SK-N-SH (cell line): ENCODE data around the gene GAS7. TPM values are rescaled to one million over a fixed set of nuclear protein-coding genes. Genes with fewer than 3 reads are reported as not detected.

Source experiments
- CTCF ChIA-PET: fragments of 300-600, 350-600 bp; formaldehyde crosslinking; extraction: SDS; loops from one replicate; lab custom pipeline; 2021; lab: Yijun Ruan, JAX
- POLR2A ChIA-PET: fragments of 350-600 bp; sonication (Branson Sonifier 250); formaldehyde crosslinking; extraction: SDS; loops from one replicate; lab custom pipeline; 2020; ENCODE audit warnings: antibody characterized with exemption, inconsistent platforms; lab: Yijun Ruan, JAX
- DNase-seq: peaks from one replicate; pipeline ENCODE4 v3.0.0; 2012
- H2AFZ ChIP-seq: fragments of 200-600 bp; sonication (generic); 2 replicates; pipeline ENCODE4 v1.8.1; 2016; ENCODE audit warnings: antibody characterized with exemption, mild to moderate bottlenecking, low read depth
- H3F3A ChIP-seq: fragments of 200-600 bp; sonication (generic); replicated peaks from 2 replicates; pipeline ENCODE3; 2016; ENCODE audit warnings: antibody characterized with exemption, mild to moderate bottlenecking; ENCODE audit not compliant: insufficient read depth
- H3K27ac ChIP-seq, 2 experiments: fragments of 200-500 bp in 1 of 2; fragments of 200-600 bp in 1 of 2; sonication (Bioruptor generic) in 1 of 2; sonication (generic), shearing (Covaris generic) in 1 of 2; 2 replicates each; pipeline versions ENCODE4 v1.5.1 to v1.6.1; 2014 to 2016; ENCODE audit warnings: low read depth in 2 of 2, inconsistent platforms in 1 of 2, low read length in 1 of 2, mild to moderate bottlenecking in 1 of 2, mixed read lengths in 1 of 2
- H3K27me3 ChIP-seq: fragments of 200-600 bp; sonication (generic), shearing (Covaris generic); 2 replicates; pipeline ENCODE4 v1.6.1; 2016; ENCODE audit warnings: mixed run types; ENCODE audit not compliant: insufficient read depth
- H3K36me3 ChIP-seq, 2 experiments: fragments of 200-500 bp in 1 of 2; fragments of 200-600 bp in 1 of 2; sonication (Bioruptor generic) in 1 of 2; sonication (generic) in 1 of 2; replicated peaks in 1 of 2; 2 replicates each; pipeline versions ENCODE3 to v1.5.1; 2014 to 2016; ENCODE audit warnings: low read length in 1 of 2, mild to moderate bottlenecking in 1 of 2; ENCODE audit not compliant: insufficient read depth in 2 of 2, control insufficient read depth in 1 of 2
- H3K4me1 ChIP-seq, 2 experiments: fragments of 200-500 bp in 1 of 2; fragments of 200-600 bp in 1 of 2; sonication (Bioruptor generic) in 1 of 2; sonication (generic), shearing (Covaris generic) in 1 of 2; 2 replicates each; pipeline versions ENCODE4 v1.5.1 to v1.6.1; 2014 to 2016; ENCODE audit warnings: low read depth in 1 of 2, low read length in 1 of 2, mixed run types in 1 of 2; ENCODE audit not compliant: insufficient read depth in 2 of 2, control insufficient read depth in 1 of 2
- H3K4me2 ChIP-seq: fragments of 200-600 bp; sonication (generic), shearing (Covaris generic); 2 replicates; pipeline ENCODE4 v1.6.1; 2017; ENCODE audit warnings: mixed run types
- H3K4me3 ChIP-seq, 2 experiments: fragments of 200-500 bp in 1 of 2; fragments of 200-600 bp in 1 of 2; sonication (Bioruptor generic) in 1 of 2; sonication (generic), shearing (Covaris generic) in 1 of 2; 2 replicates each; pipeline versions ENCODE4 v1.5.1 to v1.8.1; 2014 to 2016; ENCODE audit warnings: low read depth in 2 of 2, inconsistent platforms in 1 of 2, low read length in 1 of 2, mild to moderate bottlenecking in 1 of 2, mixed read lengths in 1 of 2, moderate library complexity in 1 of 2
- H3K79me2 ChIP-seq: fragments of 200-600 bp; sonication (generic); 2 replicates; pipeline ENCODE4 v1.8.1; 2017; ENCODE audit warnings: mild to moderate bottlenecking; ENCODE audit not compliant: insufficient read depth
- H3K9ac ChIP-seq: fragments of 200-600 bp; sonication (generic); 2 replicates; pipeline ENCODE4 v1.6.1; 2017; ENCODE audit warnings: mixed run types
- H3K9me2 ChIP-seq: fragments of 200-600 bp; sonication (generic); 2 replicates; pipeline ENCODE4 v1.6.1; 2017; ENCODE audit warnings: mixed run types
- H3K9me3 ChIP-seq: fragments of 200-600 bp; sonication (generic); 2 replicates; pipeline ENCODE4 v1.6.1; 2017; ENCODE audit warnings: mixed run types, mild to moderate bottlenecking, moderate library complexity
- H4K20me1 ChIP-seq: fragments of 200-600 bp; sonication (generic); 2 replicates; pipeline ENCODE4 v1.6.1; 2017; ENCODE audit warnings: mild to moderate bottlenecking, mixed run types; ENCODE audit not compliant: insufficient read depth
- ELF1 ChIP-seq: IDR thresholded peaks from 2 replicates; pipeline ENCODE4 v1.4.0; 2012
- EP300 ChIP-seq, 2 experiments: IDR thresholded peaks; 2 replicates each; pipeline versions ENCODE4 v1.4.0 to v1.6.1; 2012; ENCODE audit warnings: borderline replicate concordance in 1 of 2, low read depth in 1 of 2, low read length in 1 of 2
- FOXJ3 ChIP-seq: sonication (generic); formaldehyde crosslinking; IDR thresholded peaks from 2 replicates; pipeline ENCODE4 v1.5.1; 2020; ENCODE audit warnings: mild to moderate bottlenecking, missing genetic modification reagents
- FOXM1 ChIP-seq: IDR thresholded peaks from 2 replicates; pipeline ENCODE4 v1.4.0; 2012; ENCODE audit warnings: low read depth, mild to moderate bottlenecking
- GABPA ChIP-seq: IDR thresholded peaks from 2 replicates; pipeline ENCODE4 v1.4.0; 2012; ENCODE audit warnings: low read depth, mild to moderate bottlenecking
- GATA2 ChIP-seq: sonication (generic); formaldehyde crosslinking; IDR thresholded peaks from 2 replicates; pipeline ENCODE4 v1.5.0; 2020; ENCODE audit warnings: mild to moderate bottlenecking, missing genetic modification reagents
- JUND ChIP-seq: IDR thresholded peaks from 2 replicates; pipeline ENCODE4 v1.4.0; 2012
- MXI1 ChIP-seq: IDR thresholded peaks from 2 replicates; pipeline ENCODE4 v1.6.1; 2012; ENCODE audit warnings: mild to moderate bottlenecking, low read depth, low read length, improper control_type of control experiment
- POLR2AphosphoS5 ChIP-seq: IDR thresholded peaks from 2 replicates; pipeline ENCODE4 v1.6.1; 2012; ENCODE audit warnings: low read depth, low read length
- RAD21 ChIP-seq: IDR thresholded peaks from 2 replicates; pipeline ENCODE4 v1.6.1; 2012; ENCODE audit warnings: mild to moderate bottlenecking, low read length
- RCOR1 ChIP-seq: fragments of 150-350 bp; IDR thresholded peaks from 2 replicates; pipeline ENCODE4 v1.6.1; 2017; ENCODE audit warnings: antibody characterized with exemption, low read length
- RFX5 ChIP-seq: IDR thresholded peaks from 2 replicates; pipeline ENCODE4 v1.6.1; 2012; ENCODE audit warnings: mild to moderate bottlenecking, improper control_type of control experiment, low read length
- TCF12 ChIP-seq: IDR thresholded peaks from 2 replicates; pipeline ENCODE4 v1.4.0; 2012
- TEAD4 ChIP-seq: IDR thresholded peaks from 2 replicates; pipeline ENCODE4 v1.4.0; 2012; ENCODE audit warnings: mild to moderate bottlenecking, borderline replicate concordance; ENCODE audit not compliant: insufficient read depth
- YY1 ChIP-seq: IDR thresholded peaks from 2 replicates; pipeline ENCODE4 v1.4.0; 2012; ENCODE audit warnings: low read depth, mild to moderate bottlenecking
- WGBS: methylation state at CpG from one replicate; pipeline ENCODE4 v1.1.6; 2017; ENCODE audit warnings: low lambda C conversion rate; 5-methylcytosine and 5-hydroxymethylcytosine counted together
- polyA plus RNA-seq, 3 experiments: library from polyadenylated mRNA; depleted of rRNA; stranded (reverse); fragments of >200 nt; gene quantifications; 2 replicates each; pipeline ENCODE4 v1.2.3, GENCODE V29; 2012
- TF ChIP-seq, protein P1 (sequence below): fragments of 200-600 bp; sonication (generic); IDR thresholded peaks from 2 replicates; pipeline ENCODE4 v1.6.1; 2017; ENCODE audit warnings: antibody characterized with exemption, mild to moderate bottlenecking, moderate library complexity
- TF ChIP-seq, protein P2 (sequence below): IDR thresholded peaks from 2 replicates; pipeline ENCODE4 v1.6.1; 2012; ENCODE audit warnings: mild to moderate bottlenecking, low read depth, low read length, moderate library complexity
- TF ChIP-seq, protein P3 (sequence below): fragments of 150-350 bp; IDR thresholded peaks from 2 replicates; pipeline ENCODE4 v1.6.1; 2016; ENCODE audit warnings: mild to moderate bottlenecking, low read depth, low read length

The GAS7 gene
- polyA plus RNA-seq, 1 of the 3 experiments (the other 2 are of a cell fraction): 0.12 TPM

DNA sequence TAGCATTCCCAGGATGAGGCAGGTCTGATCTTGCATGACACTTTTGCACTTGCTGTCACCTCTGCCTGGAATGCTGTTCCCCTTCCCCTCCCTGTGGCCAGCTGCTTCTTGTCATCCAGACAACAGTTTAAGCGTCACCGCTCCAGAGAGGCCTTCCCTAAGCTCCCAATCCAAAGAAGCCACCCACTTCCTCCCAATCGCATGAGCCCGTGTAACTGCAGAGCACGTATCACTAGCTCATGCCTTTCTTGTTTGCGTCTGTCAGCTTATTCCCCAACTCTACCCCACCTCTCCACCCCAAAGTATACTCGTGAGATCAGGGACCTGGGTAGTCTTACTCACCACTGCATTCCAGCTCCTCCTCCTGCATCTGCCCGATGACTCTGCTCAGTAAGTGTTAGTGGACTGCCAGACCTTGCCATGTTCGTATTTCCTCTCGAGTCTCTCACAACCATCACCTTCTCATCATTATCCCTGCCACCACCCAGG lies 92.8 kb downstream of the GAS7 start:
- no peaks in the 10 kb centered on the region for H4K20me1 ChIP-seq
- no peak overlapping the region for H3K9ac ChIP-seq
- no peak overlapping the region for H2AFZ ChIP-seq
- no peaks in the 10 kb centered on the region for H3K36me3 ChIP-seq
- no peaks in the 10 kb centered on the region for H3K9me3 ChIP-seq
- H3K4me2 ChIP-seq: no peak overlapping the region
- TF ChIP-seq EP300 (IDR thresholded peaks at IDR 0.05; ENCODE audit: borderline replicate concordance in 1 of 2, low read depth in 1 of 2, low read length in 1 of 2) (no peak), FOXM1 (no peak), MXI1 (no peak), TCF12 (no peak), RCOR1 (no peak), JUND (no peak), YY1 (no peak), POLR2AphosphoS5 (no peak), RAD21 (no peak), TEAD4 (no peak), GATA2 (CRISPR knock-in tag) (no peak), FOXJ3 (no peak), RFX5 (no peak), GABPA (no peak), ELF1 (no peak)
- TF ChIP-seq, protein P1, sequence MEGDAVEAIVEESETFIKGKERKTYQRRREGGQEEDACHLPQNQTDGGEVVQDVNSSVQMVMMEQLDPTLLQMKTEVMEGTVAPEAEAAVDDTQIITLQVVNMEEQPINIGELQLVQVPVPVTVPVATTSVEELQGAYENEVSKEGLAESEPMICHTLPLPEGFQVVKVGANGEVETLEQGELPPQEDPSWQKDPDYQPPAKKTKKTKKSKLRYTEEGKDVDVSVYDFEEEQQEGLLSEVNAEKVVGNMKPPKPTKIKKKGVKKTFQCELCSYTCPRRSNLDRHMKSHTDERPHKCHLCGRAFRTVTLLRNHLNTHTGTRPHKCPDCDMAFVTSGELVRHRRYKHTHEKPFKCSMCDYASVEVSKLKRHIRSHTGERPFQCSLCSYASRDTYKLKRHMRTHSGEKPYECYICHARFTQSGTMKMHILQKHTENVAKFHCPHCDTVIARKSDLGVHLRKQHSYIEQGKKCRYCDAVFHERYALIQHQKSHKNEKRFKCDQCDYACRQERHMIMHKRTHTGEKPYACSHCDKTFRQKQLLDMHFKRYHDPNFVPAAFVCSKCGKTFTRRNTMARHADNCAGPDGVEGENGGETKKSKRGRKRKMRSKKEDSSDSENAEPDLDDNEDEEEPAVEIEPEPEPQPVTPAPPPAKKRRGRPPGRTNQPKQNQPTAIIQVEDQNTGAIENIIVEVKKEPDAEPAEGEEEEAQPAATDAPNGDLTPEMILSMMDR: no peak
- TF ChIP-seq, protein P2, sequence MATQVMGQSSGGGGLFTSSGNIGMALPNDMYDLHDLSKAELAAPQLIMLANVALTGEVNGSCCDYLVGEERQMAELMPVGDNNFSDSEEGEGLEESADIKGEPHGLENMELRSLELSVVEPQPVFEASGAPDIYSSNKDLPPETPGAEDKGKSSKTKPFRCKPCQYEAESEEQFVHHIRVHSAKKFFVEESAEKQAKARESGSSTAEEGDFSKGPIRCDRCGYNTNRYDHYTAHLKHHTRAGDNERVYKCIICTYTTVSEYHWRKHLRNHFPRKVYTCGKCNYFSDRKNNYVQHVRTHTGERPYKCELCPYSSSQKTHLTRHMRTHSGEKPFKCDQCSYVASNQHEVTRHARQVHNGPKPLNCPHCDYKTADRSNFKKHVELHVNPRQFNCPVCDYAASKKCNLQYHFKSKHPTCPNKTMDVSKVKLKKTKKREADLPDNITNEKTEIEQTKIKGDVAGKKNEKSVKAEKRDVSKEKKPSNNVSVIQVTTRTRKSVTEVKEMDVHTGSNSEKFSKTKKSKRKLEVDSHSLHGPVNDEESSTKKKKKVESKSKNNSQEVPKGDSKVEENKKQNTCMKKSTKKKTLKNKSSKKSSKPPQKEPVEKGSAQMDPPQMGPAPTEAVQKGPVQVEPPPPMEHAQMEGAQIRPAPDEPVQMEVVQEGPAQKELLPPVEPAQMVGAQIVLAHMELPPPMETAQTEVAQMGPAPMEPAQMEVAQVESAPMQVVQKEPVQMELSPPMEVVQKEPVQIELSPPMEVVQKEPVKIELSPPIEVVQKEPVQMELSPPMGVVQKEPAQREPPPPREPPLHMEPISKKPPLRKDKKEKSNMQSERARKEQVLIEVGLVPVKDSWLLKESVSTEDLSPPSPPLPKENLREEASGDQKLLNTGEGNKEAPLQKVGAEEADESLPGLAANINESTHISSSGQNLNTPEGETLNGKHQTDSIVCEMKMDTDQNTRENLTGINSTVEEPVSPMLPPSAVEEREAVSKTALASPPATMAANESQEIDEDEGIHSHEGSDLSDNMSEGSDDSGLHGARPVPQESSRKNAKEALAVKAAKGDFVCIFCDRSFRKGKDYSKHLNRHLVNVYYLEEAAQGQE: no peak
- TF ChIP-seq, protein P3, sequence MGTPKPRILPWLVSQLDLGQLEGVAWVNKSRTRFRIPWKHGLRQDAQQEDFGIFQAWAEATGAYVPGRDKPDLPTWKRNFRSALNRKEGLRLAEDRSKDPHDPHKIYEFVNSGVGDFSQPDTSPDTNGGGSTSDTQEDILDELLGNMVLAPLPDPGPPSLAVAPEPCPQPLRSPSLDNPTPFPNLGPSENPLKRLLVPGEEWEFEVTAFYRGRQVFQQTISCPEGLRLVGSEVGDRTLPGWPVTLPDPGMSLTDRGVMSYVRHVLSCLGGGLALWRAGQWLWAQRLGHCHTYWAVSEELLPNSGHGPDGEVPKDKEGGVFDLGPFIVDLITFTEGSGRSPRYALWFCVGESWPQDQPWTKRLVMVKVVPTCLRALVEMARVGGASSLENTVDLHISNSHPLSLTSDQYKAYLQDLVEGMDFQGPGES: no peak
- ChIA-PET CTCF (no interaction called here), POLR2A (no interaction called here)
- H3K4me3 ChIP-seq: no peak overlapping the region
- H3K27me3 ChIP-seq: no peaks in the 10 kb centered on the region
- 42% methylated on average over 10 of the region's 10 CpGs for WGBS
- no peaks in the 10 kb centered on the region for H3K9me2 ChIP-seq
- no peaks in the 10 kb centered on the region for H3K79me2 ChIP-seq
- H3K4me1 ChIP-seq: peaks cover 0 to 4% of the 10 kb centered on the region in 2 experiments; a peak in 1 of 4 replicates
- no peaks in the 10 kb centered on the region for H3F3A ChIP-seq
- H3K27ac ChIP-seq: no peak overlapping the region
- DNase-seq: no peak
